H7 (cell line): ENCODE results near the gene BPTF. TPM values are rescaled to one million over a fixed set of nuclear protein-coding genes. Genes with fewer than 3 reads are reported as not detected.
"Not testable (repeated sequence)": the region's sequence is repeated elsewhere in the genome, so short reads cannot be mapped to it uniquely, and the experiment has no call there.

Experiments
- DNase-seq: peaks from one replicate; pipeline ENCODE4 v3.0.0; 2012
- H3K27me3 ChIP-seq: 2 replicates; pipeline ENCODE4 v1.6.0; 2011; ENCODE audit warnings: mild to moderate bottlenecking, low read length; ENCODE audit not compliant: control insufficient read depth, insufficient read depth
- H3K36me3 ChIP-seq: replicated peaks from 2 replicates; pipeline ENCODE4 v1.5.1; 2011; ENCODE audit warnings: low read length; ENCODE audit not compliant: control insufficient read depth, insufficient read depth
- H3K4me3 ChIP-seq: 2 replicates; pipeline ENCODE4 v1.5.1; 2011; ENCODE audit warnings: low read depth, mild to moderate bottlenecking, control low read depth, low read length, moderate library complexity; ENCODE audit not compliant: insufficient read depth
- total RNA-seq: library from RNA; depleted of rRNA; stranded (reverse); fragments of >200 nt; shearing (Covaris generic); gene quantifications from 2 replicates; pipeline ENCODE4 v1.2.3, GENCODE V29; 2014; rRNA removed

The BPTF gene, protein sequence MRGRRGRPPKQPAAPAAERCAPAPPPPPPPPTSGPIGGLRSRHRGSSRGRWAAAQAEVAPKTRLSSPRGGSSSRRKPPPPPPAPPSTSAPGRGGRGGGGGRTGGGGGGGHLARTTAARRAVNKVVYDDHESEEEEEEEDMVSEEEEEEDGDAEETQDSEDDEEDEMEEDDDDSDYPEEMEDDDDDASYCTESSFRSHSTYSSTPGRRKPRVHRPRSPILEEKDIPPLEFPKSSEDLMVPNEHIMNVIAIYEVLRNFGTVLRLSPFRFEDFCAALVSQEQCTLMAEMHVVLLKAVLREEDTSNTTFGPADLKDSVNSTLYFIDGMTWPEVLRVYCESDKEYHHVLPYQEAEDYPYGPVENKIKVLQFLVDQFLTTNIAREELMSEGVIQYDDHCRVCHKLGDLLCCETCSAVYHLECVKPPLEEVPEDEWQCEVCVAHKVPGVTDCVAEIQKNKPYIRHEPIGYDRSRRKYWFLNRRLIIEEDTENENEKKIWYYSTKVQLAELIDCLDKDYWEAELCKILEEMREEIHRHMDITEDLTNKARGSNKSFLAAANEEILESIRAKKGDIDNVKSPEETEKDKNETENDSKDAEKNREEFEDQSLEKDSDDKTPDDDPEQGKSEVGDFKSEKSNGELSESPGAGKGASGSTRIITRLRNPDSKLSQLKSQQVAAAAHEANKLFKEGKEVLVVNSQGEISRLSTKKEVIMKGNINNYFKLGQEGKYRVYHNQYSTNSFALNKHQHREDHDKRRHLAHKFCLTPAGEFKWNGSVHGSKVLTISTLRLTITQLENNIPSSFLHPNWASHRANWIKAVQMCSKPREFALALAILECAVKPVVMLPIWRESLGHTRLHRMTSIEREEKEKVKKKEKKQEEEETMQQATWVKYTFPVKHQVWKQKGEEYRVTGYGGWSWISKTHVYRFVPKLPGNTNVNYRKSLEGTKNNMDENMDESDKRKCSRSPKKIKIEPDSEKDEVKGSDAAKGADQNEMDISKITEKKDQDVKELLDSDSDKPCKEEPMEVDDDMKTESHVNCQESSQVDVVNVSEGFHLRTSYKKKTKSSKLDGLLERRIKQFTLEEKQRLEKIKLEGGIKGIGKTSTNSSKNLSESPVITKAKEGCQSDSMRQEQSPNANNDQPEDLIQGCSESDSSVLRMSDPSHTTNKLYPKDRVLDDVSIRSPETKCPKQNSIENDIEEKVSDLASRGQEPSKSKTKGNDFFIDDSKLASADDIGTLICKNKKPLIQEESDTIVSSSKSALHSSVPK (N-terminal part only)
- total RNA-seq: 52.2 and 65.2 TPM in 2 replicates

DNA sequence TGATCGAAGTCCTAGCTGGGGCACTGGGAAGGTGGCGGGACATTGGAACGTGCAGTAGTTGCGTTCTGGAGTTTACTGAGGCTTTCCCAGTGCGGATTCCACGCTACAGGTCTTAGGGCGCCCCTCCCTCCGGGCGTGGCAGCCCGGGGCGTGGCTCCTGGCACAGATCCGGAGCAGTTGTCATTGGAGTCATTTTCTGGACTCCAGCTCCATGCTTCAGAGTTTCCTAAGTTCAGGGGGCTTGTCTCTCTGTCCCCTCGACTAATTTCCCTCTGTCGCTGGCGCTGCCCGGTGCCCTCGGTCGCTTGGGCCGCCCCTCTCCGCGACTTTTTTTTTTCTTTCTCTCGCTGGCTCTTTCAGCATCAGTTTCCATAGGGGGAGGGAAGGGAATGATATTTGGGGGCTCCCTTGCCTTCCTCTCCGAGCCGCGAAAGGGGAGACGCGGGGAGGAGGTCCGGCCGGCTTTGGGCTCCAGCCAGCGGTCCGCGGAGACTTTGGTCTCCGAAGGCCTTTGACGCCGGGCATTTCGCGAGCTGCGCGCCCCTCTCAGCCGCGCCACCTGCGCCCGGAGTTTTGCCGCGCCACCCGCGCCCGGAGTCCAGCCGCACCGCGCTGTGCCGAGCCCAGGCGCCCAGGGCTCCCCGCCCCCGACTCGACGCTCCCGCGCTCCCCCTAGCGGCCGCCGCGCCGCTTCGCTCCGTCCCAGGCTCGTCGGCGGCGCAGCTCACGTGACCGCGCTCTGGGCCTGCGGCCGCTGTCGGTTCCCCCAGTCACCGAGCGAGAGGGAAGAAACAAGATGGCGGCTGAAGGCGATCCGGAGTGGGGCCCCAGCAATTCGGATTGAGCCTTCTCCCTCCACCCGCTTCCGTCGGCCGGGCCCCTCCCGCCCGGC is at the start of gene BPTF:
Gene BPTF (plus strand): TSS at position 769 of the 892 bp plus-strand sequence. CDS start 222 bp downstream, outside the sequence.
- peak; percentile 96 for DNase-seq
- H3K27me3 ChIP-seq: no peaks in the 10 kb centered on the region
- peak within 1 kb of the TSS; percentile 86 for H3K4me3 ChIP-seq
- no peaks in the 10 kb centered on the region for H3K36me3 ChIP-seq

DNA sequence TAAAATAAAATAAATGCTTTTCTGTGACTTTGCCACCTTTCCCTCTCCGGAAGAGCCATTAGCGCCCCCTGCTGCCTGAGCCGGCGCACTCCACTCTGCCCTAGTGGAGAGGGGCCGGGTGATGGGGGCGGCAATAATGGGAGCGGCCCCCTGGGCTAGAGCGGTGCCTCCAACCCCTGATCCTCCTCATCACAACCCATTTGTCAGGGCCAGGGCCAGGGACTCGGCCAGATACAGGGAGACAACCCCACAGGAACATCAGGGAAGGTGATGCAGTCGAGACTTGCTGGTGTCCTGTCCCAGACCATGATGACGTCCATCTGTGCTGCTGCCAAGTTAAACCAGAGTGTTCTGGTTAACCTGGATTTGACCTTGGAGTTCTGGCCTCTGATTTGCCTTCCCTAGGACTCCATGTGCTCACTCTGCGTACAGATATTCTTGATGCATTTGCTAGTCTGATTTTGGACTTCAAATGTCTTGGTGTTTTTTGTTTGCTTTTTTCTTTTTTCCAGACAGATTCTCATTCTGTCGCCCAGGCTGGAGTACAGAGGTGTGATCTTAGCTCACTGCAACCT is 46.1 kb upstream of the BPTF start:
- Histone ChIP-seq H3K36me3 (no peaks in the 10 kb centered on the region), H3K4me3 (no peak overlapping the region), H3K27me3 (no peaks in the 10 kb centered on the region)
- peak; percentile 94 for DNase-seq

DNA sequence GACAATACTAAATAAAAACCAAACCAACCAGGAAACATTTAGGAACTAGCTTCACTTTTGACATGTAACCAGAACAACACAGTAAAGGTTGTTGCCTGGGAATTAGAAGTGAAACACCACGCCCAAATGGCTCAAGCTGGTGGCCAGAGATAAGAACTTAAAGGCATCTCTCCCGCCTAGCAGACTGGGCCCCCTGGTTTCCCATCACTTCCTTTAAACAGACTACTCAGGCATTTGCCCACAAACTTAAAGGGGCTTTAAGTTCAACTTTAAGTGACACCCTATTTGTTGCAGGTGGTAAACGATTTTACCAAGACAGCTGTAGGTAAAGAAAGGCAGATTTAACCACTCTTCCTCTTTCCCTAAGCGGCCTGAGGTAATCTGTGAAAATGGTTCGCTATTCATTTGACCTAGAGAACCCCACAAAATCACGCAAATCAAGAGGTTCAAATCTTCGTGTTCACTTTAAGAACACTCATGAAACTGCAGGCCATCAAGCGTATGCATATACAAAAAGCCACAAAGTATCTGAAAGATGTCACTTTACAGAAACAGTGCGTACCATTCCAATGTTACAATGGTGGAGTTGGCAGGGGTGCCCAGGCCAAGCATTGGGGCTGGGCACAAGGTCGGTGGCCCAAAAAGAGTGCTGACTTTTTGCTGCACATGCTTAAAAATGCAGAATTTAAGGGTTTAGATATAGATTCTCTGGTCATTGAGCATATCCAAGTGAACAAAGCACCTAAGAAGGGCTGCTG is 40.8 kb upstream of the BPTF start:
- H3K27me3 ChIP-seq: no peaks in the 10 kb centered on the region
- no peak overlapping the region for H3K4me3 ChIP-seq
- no peaks in the 10 kb centered on the region for H3K36me3 ChIP-seq
- DNase-seq: no peak

DNA sequence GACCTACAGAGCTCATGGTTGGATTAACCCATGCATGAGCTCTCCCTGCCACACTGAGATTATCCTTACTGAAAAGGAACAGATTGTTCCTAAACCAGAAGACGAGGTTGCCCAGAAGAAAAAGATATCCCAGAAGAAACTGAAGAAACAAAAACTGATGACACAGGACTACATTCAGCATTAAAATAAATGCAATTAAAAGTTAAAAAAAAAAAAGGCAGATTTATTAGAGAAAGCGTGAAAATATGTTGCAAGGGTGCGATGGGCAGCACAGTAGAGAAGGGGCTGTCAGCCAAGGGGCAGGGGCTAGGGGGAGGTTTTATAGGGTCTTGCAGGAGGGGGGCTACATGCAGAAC is 40.2 kb upstream of the BPTF start:
- Histone ChIP-seq H3K27me3 (no peaks in the 10 kb centered on the region), H3K36me3 (no peaks in the 10 kb centered on the region), H3K4me3 (no peak overlapping the region)
- no peak for DNase-seq

DNA sequence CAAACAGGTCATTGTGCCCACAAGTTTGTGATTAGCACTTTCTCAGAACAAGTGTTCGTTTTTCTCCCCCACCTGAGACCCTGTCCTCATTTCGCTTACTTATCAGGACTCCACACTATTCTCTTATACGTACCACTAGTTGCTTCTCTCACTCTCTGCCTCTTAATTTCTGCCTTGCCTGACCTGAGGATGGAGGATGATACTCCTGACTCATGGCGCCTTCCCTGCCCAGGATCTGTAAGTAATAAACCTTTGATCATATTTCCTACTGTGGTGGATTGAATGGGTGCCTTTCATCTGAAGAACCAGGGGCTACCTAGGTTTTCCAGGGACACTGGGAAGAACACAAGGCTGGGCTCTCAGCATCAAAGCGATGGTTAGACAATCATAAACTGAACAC is 39.8 kb upstream of the BPTF start:
- Histone ChIP-seq H3K27me3 (no peaks in the 10 kb centered on the region), H3K4me3 (no peak overlapping the region), H3K36me3 (no peaks in the 10 kb centered on the region)
- DNase-seq: no peak

DNA sequence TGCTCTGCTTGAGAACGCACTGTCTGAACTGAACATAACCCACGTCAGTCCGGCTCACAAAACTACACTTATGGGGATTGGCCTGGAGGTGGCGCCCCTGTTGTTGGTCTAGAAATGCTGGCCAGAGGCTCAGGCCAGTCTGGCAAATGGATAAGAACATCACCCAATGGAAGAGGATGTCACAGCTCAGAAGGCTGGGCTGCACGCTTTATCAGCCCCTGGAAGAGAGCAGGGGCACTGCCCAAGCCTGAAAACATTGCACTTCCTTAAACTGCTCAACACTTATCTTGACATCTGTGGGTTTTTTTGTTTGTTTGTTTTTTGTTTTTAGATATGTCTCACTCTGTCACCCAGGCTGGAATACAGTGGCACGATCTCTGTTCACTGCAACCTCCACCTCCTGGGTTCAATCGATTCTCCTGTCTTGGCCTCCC is 24.8 kb upstream of the BPTF start:
- Histone ChIP-seq H3K27me3 (no peaks in the 10 kb centered on the region), H3K4me3 (no peak overlapping the region), H3K36me3 (no peaks in the 10 kb centered on the region)
- DNase-seq: peak; percentile 82

DNA sequence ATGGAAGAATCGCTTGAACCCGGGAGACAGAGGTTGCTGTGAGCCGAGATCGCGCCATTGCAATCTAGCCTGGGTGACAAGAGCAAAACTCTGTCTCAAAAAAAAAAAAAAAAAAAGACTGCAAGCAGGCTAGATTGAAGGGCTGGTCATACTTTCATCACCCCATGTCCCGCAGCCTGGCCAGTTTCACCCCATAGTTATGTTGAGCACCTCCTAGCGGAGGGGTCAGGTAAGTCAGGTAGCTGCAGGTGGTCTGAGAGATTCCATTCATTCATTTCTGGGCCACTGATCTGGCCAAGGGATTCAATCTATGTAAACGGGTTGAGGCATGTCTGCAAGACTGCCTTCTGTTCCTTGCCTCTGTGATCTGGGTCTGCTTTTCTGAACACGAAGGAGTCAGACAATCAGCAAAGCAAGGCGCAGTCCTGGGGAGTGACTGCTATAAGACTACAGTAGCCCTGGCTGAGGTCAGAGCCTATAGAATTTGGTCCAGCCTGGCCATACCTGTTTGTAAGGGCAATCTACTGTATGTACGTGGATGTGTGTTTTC is 23.6 kb upstream of the BPTF start:
- Histone ChIP-seq H3K4me3 (no peak overlapping the region), H3K36me3 (no peaks in the 10 kb centered on the region), H3K27me3 (no peaks in the 10 kb centered on the region)
- peak; percentile 62 for DNase-seq

DNA sequence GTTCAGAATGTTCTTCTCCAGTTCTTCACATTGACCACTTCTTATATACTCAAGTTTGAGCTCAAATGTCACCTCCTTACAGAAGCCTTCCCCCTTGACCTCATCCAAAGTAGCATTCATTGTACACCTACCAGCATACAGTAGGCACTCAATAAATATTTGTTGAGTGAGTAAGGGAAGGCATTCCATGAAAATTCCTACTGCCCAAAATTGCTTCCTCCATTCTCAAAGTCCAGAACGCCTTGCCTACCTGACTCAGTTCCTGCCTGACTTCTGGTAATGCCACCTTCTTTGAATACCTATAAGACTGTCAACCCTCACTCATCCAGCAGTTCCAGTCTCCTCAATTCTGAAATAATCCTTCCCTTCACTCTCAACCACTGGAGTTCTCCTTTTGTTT is 14.8 kb upstream of the BPTF start:
- no peak overlapping the region for H3K4me3 ChIP-seq
- no peaks in the 10 kb centered on the region for H3K27me3 ChIP-seq
- no peaks in the 10 kb centered on the region for H3K36me3 ChIP-seq
- no peak for DNase-seq

DNA sequence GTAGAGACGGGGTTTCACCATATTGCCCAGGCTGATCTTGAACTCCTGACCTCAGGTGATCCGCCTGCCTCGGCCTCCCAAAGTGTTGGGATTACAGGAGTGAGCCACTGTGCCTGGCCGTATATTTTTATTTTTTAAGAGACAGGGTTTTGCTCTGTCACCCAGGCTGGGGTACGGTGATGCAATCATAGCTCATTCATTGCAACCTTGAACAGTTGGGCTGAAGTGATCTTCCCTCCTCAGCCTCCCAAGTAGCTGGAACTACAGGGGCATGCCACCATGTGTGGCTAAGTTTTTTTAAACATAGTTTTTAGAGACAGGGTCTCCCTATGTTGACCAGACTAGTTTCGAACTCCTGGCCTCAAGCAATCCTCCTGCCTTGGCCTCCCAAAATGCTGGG is 12.9 kb upstream of the BPTF start:
- H3K27me3 ChIP-seq, H3K4me3 ChIP-seq, DNase-seq, H3K36me3 ChIP-seq: not testable (repeated sequence)

DNA sequence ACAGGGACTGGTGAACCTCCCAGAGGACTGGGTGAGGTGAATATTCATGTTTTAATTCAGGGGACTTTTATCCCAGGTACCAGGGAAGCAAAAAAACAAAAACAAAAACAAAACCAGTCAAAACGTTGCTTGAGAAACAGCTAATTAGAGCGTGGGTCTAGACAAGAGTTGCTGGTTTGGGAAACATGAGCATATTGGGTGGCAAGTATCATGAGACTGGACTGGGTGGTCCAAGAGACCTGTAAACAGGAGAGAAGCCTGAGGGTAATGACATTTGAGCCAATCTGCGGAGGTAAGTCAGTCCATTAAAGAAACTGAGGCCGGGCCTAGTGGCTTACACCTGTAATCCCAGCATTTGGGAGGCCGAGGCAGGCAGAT is 11.5 kb upstream of the BPTF start:
- H3K36me3 ChIP-seq: no peaks in the 10 kb centered on the region
- DNase-seq: no peak
- no peak overlapping the region for H3K4me3 ChIP-seq
- no peaks in the 10 kb centered on the region for H3K27me3 ChIP-seq

DNA sequence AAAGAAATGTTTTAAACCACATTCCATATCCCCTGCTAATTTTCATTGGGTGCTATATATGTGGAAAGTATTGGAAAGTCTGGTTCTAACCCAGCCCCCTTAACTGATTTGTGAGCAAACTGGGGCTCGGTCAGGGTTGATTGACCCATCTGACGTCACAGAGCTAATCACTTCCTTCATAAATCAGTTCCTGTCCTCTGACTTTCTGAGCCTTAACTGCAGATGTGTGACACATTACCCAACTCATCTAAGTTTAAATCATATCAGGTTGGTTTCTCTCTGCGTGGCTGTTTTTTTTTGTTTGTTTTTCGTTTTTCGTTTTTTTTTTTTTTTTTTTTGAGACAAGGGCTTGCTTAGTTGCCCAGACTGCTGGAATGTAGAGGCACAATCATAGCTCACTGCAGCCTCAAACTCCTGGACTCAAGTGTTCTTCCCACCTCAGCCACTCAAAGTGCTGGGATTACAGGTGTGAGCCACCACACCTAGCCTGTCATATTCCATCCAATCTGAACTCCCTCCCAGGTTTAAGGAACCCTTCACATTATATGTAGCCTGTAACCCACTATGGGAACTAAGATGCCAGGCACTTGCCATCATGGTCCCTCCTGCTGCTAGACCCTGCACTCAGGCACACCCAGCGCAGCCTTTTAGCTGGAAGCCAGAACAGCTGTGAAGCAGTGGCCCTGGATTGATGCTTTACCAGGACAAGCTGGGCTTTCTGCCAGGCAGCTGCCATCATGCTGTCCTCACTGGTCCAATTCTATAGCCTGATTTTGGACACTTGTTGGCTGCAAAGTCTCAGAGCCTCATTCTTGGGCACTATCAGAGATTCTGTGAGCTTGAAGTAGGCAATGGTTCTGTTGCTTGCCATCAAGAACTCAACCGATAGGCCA is 6.9 kb upstream of the BPTF start:
- DNase-seq: no peak
- Histone ChIP-seq H3K27me3 (no peaks in the 10 kb centered on the region), H3K4me3 (no peak overlapping the region), H3K36me3 (no peaks in the 10 kb centered on the region)

DNA sequence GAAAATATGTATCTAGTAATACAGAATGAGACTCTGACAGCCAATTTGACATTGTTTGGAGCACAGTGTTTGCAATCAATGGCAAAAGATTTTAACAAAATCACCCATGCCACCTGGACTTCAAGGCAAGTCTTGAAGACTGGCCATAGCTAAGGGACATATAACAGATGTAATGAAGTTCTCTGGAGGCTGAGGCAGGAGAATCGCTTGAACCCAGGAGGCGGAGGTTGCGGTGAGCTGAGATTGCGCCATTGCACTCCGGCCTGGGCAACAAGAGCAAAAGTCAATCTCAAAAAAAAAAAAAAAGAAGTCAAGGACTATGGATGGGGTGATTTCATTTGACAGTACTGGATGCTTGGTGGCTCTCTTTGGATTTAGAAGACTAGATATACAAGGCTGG is 5.6 kb upstream of the BPTF start:
- Histone ChIP-seq H3K4me3 (no peak overlapping the region), H3K36me3 (no peaks in the 10 kb centered on the region), H3K27me3 (no peaks in the 10 kb centered on the region)
- no peak for DNase-seq
